Stomach smooth muscle (tissue), 2 donors: Measurements from ENCODE around the gene PTBP1.
A peak's percentile ranks its signal among the peaks of the same experiment; 100 is the strongest.
"Not testable (repeated sequence)": the region's sequence is repeated elsewhere in the genome, so short reads cannot be mapped to it uniquely, and the experiment has no call there.

ENCODE experiments used
- H3K27ac ChIP-seq: one replicate; pipeline ENCODE4 v1.7.0; 2013; ENCODE audit warnings: mild to moderate bottlenecking, low read length, inconsistent platforms
- H3K27me3 ChIP-seq, 2 donors: one replicate each; pipeline ENCODE4 v1.7.0; 2013; ENCODE audit warnings: low read length in 2 of 2; ENCODE audit not compliant: insufficient read depth in 2 of 2, control insufficient read depth in 1 of 2
- H3K36me3 ChIP-seq, 2 donors: one replicate each; pipeline ENCODE4 v1.7.0; 2013; ENCODE audit warnings: low read length in 2 of 2; ENCODE audit not compliant: control insufficient read depth in 2 of 2, insufficient read depth in 2 of 2
- H3K4me1 ChIP-seq: one replicate; pipeline ENCODE4 v1.7.0; 2013; ENCODE audit warnings: low read length; ENCODE audit not compliant: control insufficient read depth, insufficient read depth
- H3K4me3 ChIP-seq, 2 donors: one replicate each; pipeline ENCODE4 v1.7.0; 2013; ENCODE audit warnings: low read length in 2 of 2
- H3K9ac ChIP-seq, 2 donors: one replicate each; pipeline ENCODE4 v1.7.0; 2013; ENCODE audit warnings: low read length in 2 of 2, mild to moderate bottlenecking in 1 of 2
- H3K9me3 ChIP-seq, 2 donors: one replicate each; pipeline ENCODE4 v1.7.0; 2013; ENCODE audit warnings: low read length in 2 of 2; ENCODE audit not compliant: control insufficient read depth in 2 of 2
- donor health status: healthy.
- donor health status: Pancreatic carcinoma.

Gene PTBP1

GRCh38 chr19:812049-812746 is 14.9 kb downstream of the PTBP1 start:
- Histone ChIP-seq H3K9me3 (no peaks in the 10 kb centered on the region), H3K36me3 (peaks cover 13 to 28% of the 10 kb centered on the region in 2 donors), H3K27me3 (no peaks in the 10 kb centered on the region), H3K4me1 (no peaks in the 10 kb centered on the region), H3K27ac (no peak overlapping the region), H3K9ac (no peak overlapping the region), H3K4me3 (no peak overlapping the region)

- peaks cover 8 to 22% of the 10 kb centered on the region in 2 donors for H3K36me3 ChIP-seq
- no peak overlapping the region for H3K4me3 ChIP-seq
- no peaks in the 10 kb centered on the region for H3K4me1 ChIP-seq
- no peak overlapping the region for H3K9ac ChIP-seq
- H3K9me3 ChIP-seq: no peaks in the 10 kb centered on the region
- no peak overlapping the region for H3K27ac ChIP-seq
- H3K27me3 ChIP-seq: no peaks in the 10 kb centered on the region
These were observed 15.5 kb downstream of the PTBP1 start for GRCh38 chr19:812747-813218.

- no peak overlapping the region for H3K4me3 ChIP-seq
- no peaks in the 10 kb centered on the region for H3K27me3 ChIP-seq
- H3K9ac ChIP-seq: no peak overlapping the region
- no peaks in the 10 kb centered on the region for H3K4me1 ChIP-seq
- H3K9me3 ChIP-seq: no peaks in the 10 kb centered on the region
- peaks cover 5 to 19% of the 10 kb centered on the region in 2 donors for H3K36me3 ChIP-seq
- no peak overlapping the region for H3K27ac ChIP-seq
These were observed 16.2 kb downstream of the PTBP1 start for GRCh38 chr19:813219-814151.

GRCh38 chr19:814152-815078 is 17.2 kb downstream of the PTBP1 start:
- Histone ChIP-seq H3K27me3 (no peaks in the 10 kb centered on the region), H3K36me3 (peaks cover 5 to 13% of the 10 kb centered on the region in 2 donors), H3K4me1 (no peaks in the 10 kb centered on the region), H3K4me3 (no peak overlapping the region), H3K9me3 (no peaks in the 10 kb centered on the region), H3K27ac (no peak overlapping the region), H3K9ac (no peak overlapping the region)

- no peaks in the 10 kb centered on the region for H3K4me1 ChIP-seq
- H3K36me3 ChIP-seq: peaks cover 4 to 8% of the 10 kb centered on the region in 2 donors
- no peaks in the 10 kb centered on the region for H3K9me3 ChIP-seq
- no peak overlapping the region for H3K9ac ChIP-seq
- H3K27me3 ChIP-seq: no peaks in the 10 kb centered on the region
- H3K27ac ChIP-seq: no peak overlapping the region
- no peak overlapping the region for H3K4me3 ChIP-seq
These were observed 18.0 kb downstream of the PTBP1 start for GRCh38 chr19:815079-815774.

GRCh38 chr19:815775-816499 is 18.7 kb downstream of the PTBP1 start:
- H3K9me3 ChIP-seq: no peaks in the 10 kb centered on the region
- H3K27me3 ChIP-seq: no peaks in the 10 kb centered on the region
- H3K36me3 ChIP-seq: peaks cover 0 to 5% of the 10 kb centered on the region in 2 donors
- H3K4me1 ChIP-seq: no peaks in the 10 kb centered on the region
- no peak overlapping the region for H3K4me3 ChIP-seq
- H3K9ac ChIP-seq: no peak overlapping the region
- H3K27ac ChIP-seq: no peak overlapping the region

GRCh38 chr19:816500-816857 is 19.2 kb downstream of the PTBP1 start:
- H3K36me3 ChIP-seq: peaks cover 0 to 5% of the 10 kb centered on the region in 2 donors
- no peaks in the 10 kb centered on the region for H3K9me3 ChIP-seq
- no peak overlapping the region for H3K27ac ChIP-seq
- H3K4me1 ChIP-seq: peaks cover 2% of the 10 kb centered on the region
- no peak overlapping the region for H3K9ac ChIP-seq
- peaks cover 0 to 3% of the 10 kb centered on the region in 2 donors for H3K27me3 ChIP-seq
- no peak overlapping the region for H3K4me3 ChIP-seq

- H3K4me3 ChIP-seq, H3K36me3 ChIP-seq, H3K4me1 ChIP-seq, H3K9me3 ChIP-seq, H3K27ac ChIP-seq, H3K9ac ChIP-seq: not testable (repeated sequence)
- H3K27me3 ChIP-seq: peaks cover 7 to 17% of the 10 kb centered on the region in 2 donors
These were observed 23.0 kb downstream of the PTBP1 start for GRCh38 chr19:820212-820611.

GRCh38 chr19:821231-821824 is 24.1 kb downstream of the PTBP1 start:
- H3K9me3 ChIP-seq: no peaks in the 10 kb centered on the region
- H3K36me3 ChIP-seq: no peaks in the 10 kb centered on the region
- peak overlapping the region in 1 of 2 donors; percentile 29 for H3K4me3 ChIP-seq
- H3K27ac ChIP-seq: no peak overlapping the region
- no peak overlapping the region for H3K9ac ChIP-seq
- H3K4me1 ChIP-seq: peaks cover 5% of the 10 kb centered on the region
- peaks cover 7 to 17% of the 10 kb centered on the region in 2 donors for H3K27me3 ChIP-seq
